NCI-H2171 (cell line): Measurements from ENCODE around the gene TARBP2.
"Not testable (repeated sequence)": the region's sequence is repeated elsewhere in the genome, so short reads cannot be mapped to it uniquely, and the experiment has no call there.

Experiments used
- DNase-seq: peaks from one replicate; lab custom pipeline; 2025; lab: John Stamatoyannopoulos, UW

The TARBP2 gene

GRCh38 chr12:53476769-53477209 is 24.3 kb upstream of the TARBP2 start:
- DNase-seq: no peak

GRCh38 chr12:53478865-53479264 is 22.2 kb upstream of the TARBP2 start:
- no peak for DNase-seq

- DNase-seq: no peak
Observed at GRCh38 chr12:53479331-53479730, 21.8 kb upstream of the TARBP2 start.

GRCh38 chr12:53480491-53481442 is 20.3 kb upstream of the TARBP2 start:
- no peak for DNase-seq

- not testable (repeated sequence) for DNase-seq
Observed at GRCh38 chr12:53481458-53481857, 19.6 kb upstream of the TARBP2 start.

- no peak for DNase-seq
Observed at GRCh38 chr12:53481939-53482586, 19.0 kb upstream of the TARBP2 start.

GRCh38 chr12:53482626-53483168 is 18.4 kb upstream of the TARBP2 start:
- DNase-seq: no peak

- no peak for DNase-seq
Observed at GRCh38 chr12:53483225-53483978, 17.7 kb upstream of the TARBP2 start.

- DNase-seq: no peak
Observed at GRCh38 chr12:53483979-53484377, 17.1 kb upstream of the TARBP2 start.

- DNase-seq: no peak
Observed at GRCh38 chr12:53484686-53485575, 16.2 kb upstream of the TARBP2 start.

- no peak for DNase-seq
Observed at GRCh38 chr12:53485955-53486735, 14.9 kb upstream of the TARBP2 start.

GRCh38 chr12:53486736-53487487 is 14.2 kb upstream of the TARBP2 start:
- DNase-seq: no peak

- no peak for DNase-seq
Observed at GRCh38 chr12:53489242-53489864, 11.7 kb upstream of the TARBP2 start.

- no peak for DNase-seq
Observed at GRCh38 chr12:53492188-53492587, 8.9 kb upstream of the TARBP2 start.

GRCh38 chr12:53492830-53493609 is 8.1 kb upstream of the TARBP2 start:
- peak; percentile 91 for DNase-seq

GRCh38 chr12:53493610-53494391 is 7.3 kb upstream of the TARBP2 start:
- DNase-seq: peak; percentile 14
